Measurements from ENCODE around the gene TMEM69.

Gene TMEM69

GRCh38 chr1:45659222-45659621 lies 28.8 kb upstream of the TMEM69 start:
- Histone ChIP-seq H3K4me1 (ENCODE audit: insufficient read depth, low read length, severe bottlenecking) (no peaks in the 10 kb centered on the region), H3K9me2 (ENCODE audit: low read depth, low read length) (no peaks in the 10 kb centered on the region), H3K27ac (ENCODE audit: low read depth, low read length, poor library complexity, severe bottlenecking) (no peak overlapping the region), H4K20me1 (ENCODE audit: insufficient read depth, low read length) (no peaks in the 10 kb centered on the region; the same call in 1 of the 2 replicates), H3K9me3 (ENCODE audit: low read length) (no peaks in the 10 kb centered on the region), H3K9ac (ENCODE audit: low read length) (no peak overlapping the region), H3K36me3 (ENCODE audit: insufficient read depth, low read length) (peaks cover 78% of the 10 kb centered on the region), H2AFZ (ENCODE audit: low read length) (no peak overlapping the region), H3K4me2 (ENCODE audit: low read length) (no peak overlapping the region), H3K4me3 (ENCODE audit: low read depth, low read length, poor library complexity, severe bottlenecking) (no peak overlapping the region), H3K27me3 (ENCODE audit: insufficient read depth, low read length) (no peaks in the 10 kb centered on the region), H3F3A (ENCODE audit: insufficient read depth, low read length) (no peaks in the 10 kb centered on the region), H3K79me2 (ENCODE audit: insufficient read depth, low read length) (peaks cover 36% of the 10 kb centered on the region)
- TF ChIP-seq EZH2 (IDR thresholded peaks at IDR 0.05; ENCODE audit: borderline replicate concordance, low read length) (no peak), CTCF (IDR thresholded peaks at IDR 0.05; ENCODE audit: low read length) (no peak)

DNA sequence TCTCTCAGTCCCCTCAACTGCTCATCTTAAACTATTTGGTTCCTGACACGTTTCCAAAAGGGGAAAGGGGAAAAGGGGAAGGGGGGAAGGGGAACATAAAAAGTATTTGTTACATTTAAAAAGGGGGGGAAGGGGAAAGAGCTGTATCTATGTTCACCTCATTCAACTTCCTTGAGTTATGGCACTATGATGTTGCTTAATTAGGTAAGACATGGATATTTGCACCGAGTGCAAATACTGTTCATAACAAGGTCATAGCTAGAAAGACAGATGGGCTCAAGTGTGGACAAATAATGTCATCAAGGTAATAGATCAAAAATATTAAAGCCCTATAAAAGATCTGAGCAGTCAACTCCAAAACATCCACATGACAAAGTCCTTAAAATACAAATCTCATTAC lies 27.6 kb upstream of the TMEM69 start:
- Histone ChIP-seq H4K20me1 (ENCODE audit: insufficient read depth, low read length) (no peaks in the 10 kb centered on the region; the same call in 1 of the 2 replicates), H2AFZ (ENCODE audit: low read length) (no peak overlapping the region), H3K4me3 (ENCODE audit: low read depth, low read length, poor library complexity, severe bottlenecking) (no peak overlapping the region), H3K9me2 (ENCODE audit: low read depth, low read length) (no peaks in the 10 kb centered on the region), H3K4me2 (ENCODE audit: low read length) (no peak overlapping the region), H3K9me3 (ENCODE audit: low read length) (no peaks in the 10 kb centered on the region), H3K79me2 (ENCODE audit: insufficient read depth, low read length) (peaks cover 47% of the 10 kb centered on the region), H3F3A (ENCODE audit: insufficient read depth, low read length) (no peaks in the 10 kb centered on the region), H3K4me1 (ENCODE audit: insufficient read depth, low read length, severe bottlenecking) (no peaks in the 10 kb centered on the region), H3K27me3 (ENCODE audit: insufficient read depth, low read length) (no peaks in the 10 kb centered on the region), H3K27ac (ENCODE audit: low read depth, low read length, poor library complexity, severe bottlenecking) (no peak overlapping the region), H3K9ac (ENCODE audit: low read length) (no peak overlapping the region), H3K36me3 (ENCODE audit: insufficient read depth, low read length) (peaks cover 72% of the 10 kb centered on the region)
- TF ChIP-seq CTCF (IDR thresholded peaks at IDR 0.05; ENCODE audit: low read length), result no peak
- TF ChIP-seq EZH2 (IDR thresholded peaks at IDR 0.05; ENCODE audit: borderline replicate concordance, low read length), result no peak

DNA sequence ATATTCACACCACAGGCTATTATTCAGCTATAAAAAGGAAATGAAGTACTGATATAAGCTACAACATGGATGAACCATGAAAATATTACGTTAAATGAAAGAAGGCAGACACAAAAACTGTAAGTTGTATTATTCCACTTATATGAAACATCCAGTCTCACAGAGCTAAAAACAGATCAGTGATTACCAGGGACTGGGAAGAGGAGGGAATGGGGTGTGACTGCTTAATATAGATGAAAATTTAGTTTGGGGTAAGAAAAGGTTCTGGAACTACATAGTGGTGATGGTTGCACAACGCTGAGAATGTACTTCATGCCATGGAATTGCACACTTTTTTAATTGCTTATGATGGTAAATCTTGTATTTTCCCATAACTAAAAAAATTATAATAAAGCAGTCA lies 21.1 kb upstream of the TMEM69 start:
- no peak overlapping the region for H2AFZ ChIP-seq (ENCODE audit: low read length)
- H3K36me3 ChIP-seq (ENCODE audit: insufficient read depth, low read length), result peaks cover 27% of the 10 kb centered on the region
- H3K4me2 ChIP-seq (ENCODE audit: low read length), result no peak overlapping the region
- H3K9me2 ChIP-seq (ENCODE audit: low read depth, low read length), result no peaks in the 10 kb centered on the region
- no peak overlapping the region for H3K9ac ChIP-seq (ENCODE audit: low read length)
- H3K4me3 ChIP-seq (ENCODE audit: low read depth, low read length, poor library complexity, severe bottlenecking), result no peak overlapping the region
- H3K79me2 ChIP-seq (ENCODE audit: insufficient read depth, low read length), result peaks cover 99% of the 10 kb centered on the region
- no peaks in the 10 kb centered on the region for H3K27me3 ChIP-seq (ENCODE audit: insufficient read depth, low read length)
- peaks cover 7% of the 10 kb centered on the region for H3K4me1 ChIP-seq (ENCODE audit: insufficient read depth, low read length, severe bottlenecking)
- no peaks in the 10 kb centered on the region; the same call in 1 of the 2 replicates for H4K20me1 ChIP-seq (ENCODE audit: insufficient read depth, low read length)
- H3K27ac ChIP-seq (ENCODE audit: low read depth, low read length, poor library complexity, severe bottlenecking), result no peak overlapping the region
- no peak for TF ChIP-seq EZH2 (IDR thresholded peaks at IDR 0.05; ENCODE audit: borderline replicate concordance, low read length)
- no peak for TF ChIP-seq CTCF (IDR thresholded peaks at IDR 0.05; ENCODE audit: low read length)
- no peaks in the 10 kb centered on the region for H3F3A ChIP-seq (ENCODE audit: insufficient read depth, low read length)
- no peaks in the 10 kb centered on the region for H3K9me3 ChIP-seq (ENCODE audit: low read length)
